Gastroesophageal sphincter (tissue), 3 donors: Measurements from ENCODE around the gene UBAP1L.
A peak's percentile ranks its signal among the peaks of the same experiment; 100 is the strongest.

Experiments used
- EP300 ChIP-seq: sonication (generic); formaldehyde crosslinking; IDR thresholded peaks from one replicate; pipeline ENCODE4 v1.6.1; 2017; ENCODE audit warnings: antibody characterized with exemption, mild to moderate bottlenecking
- POLR2A ChIP-seq, 2 donors: fragments of 450-650 bp; IDR thresholded peaks; one replicate each; pipeline ENCODE4 v1.6.1; 2017; ENCODE audit warnings: antibody characterized with exemption in 2 of 2, mild to moderate bottlenecking in 2 of 2, moderate library complexity in 1 of 2
- POLR2AphosphoS5 ChIP-seq: sonication (generic); formaldehyde crosslinking; IDR thresholded peaks from one replicate; pipeline ENCODE4 v1.6.1; 2017; ENCODE audit warnings: antibody characterized with exemption
- TF ChIP-seq, protein P1 (sequence below), 4 experiments: fragments of 200-600 bp in 2 of 4; fragments of 450-650 bp in 2 of 4; sonication (generic) in 1 of 4; IDR thresholded peaks; one replicate each; pipeline ENCODE4 v1.5.1; 2017 to 2019; ENCODE audit warnings: antibody characterized with exemption in 4 of 4, mild to moderate bottlenecking in 2 of 4, moderate library complexity in 2 of 4

DNA sequence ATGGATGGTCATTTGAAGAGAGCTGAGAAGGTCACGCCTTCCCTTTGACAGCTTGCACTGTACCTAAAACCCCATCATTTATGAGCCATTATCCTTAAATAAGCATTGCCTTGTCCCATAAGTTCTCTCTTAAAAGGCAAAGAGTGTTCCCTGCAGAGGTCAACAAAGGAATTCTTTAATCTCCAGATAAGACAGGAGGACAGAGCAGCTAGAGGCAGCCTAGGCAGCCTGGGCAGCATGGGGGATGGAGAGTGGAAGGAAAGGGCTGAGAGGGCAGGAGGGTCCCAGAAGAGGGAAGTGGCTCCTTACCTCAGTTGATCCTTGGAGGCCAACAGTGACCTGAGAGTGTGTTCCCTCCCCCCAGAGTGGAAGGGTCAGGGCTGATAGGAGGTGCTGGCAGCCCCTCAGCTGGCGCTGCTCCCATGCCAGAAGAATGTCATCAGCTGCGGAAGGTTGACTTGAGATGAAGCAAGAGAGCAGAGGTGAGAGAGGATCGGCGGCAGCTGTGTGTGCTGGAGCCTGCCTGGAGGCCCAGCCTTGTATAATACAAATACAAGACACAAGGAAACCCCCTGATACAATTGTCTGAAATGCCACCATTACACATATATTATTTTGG lies 25.7 kb downstream of the UBAP1L start:
- TF ChIP-seq, protein P1, sequence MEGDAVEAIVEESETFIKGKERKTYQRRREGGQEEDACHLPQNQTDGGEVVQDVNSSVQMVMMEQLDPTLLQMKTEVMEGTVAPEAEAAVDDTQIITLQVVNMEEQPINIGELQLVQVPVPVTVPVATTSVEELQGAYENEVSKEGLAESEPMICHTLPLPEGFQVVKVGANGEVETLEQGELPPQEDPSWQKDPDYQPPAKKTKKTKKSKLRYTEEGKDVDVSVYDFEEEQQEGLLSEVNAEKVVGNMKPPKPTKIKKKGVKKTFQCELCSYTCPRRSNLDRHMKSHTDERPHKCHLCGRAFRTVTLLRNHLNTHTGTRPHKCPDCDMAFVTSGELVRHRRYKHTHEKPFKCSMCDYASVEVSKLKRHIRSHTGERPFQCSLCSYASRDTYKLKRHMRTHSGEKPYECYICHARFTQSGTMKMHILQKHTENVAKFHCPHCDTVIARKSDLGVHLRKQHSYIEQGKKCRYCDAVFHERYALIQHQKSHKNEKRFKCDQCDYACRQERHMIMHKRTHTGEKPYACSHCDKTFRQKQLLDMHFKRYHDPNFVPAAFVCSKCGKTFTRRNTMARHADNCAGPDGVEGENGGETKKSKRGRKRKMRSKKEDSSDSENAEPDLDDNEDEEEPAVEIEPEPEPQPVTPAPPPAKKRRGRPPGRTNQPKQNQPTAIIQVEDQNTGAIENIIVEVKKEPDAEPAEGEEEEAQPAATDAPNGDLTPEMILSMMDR (IDR thresholded peaks at IDR 0.05), result no peak
- TF ChIP-seq POLR2A (IDR thresholded peaks at IDR 0.05) (no peak), POLR2AphosphoS5 (peak; percentile 71), EP300 (no peak)
